GM12874 (cell line): ENCODE results near the gene FGGY.

ENCODE experiments used
- TF ChIP-seq, protein P1 (sequence below): IDR thresholded peaks from 2 replicates; pipeline ENCODE4 v1.5.1; 2011; ENCODE audit warnings: low read depth, mild to moderate bottlenecking, control low read depth, low read length, moderate library complexity; ENCODE audit not compliant: insufficient read depth

Gene FGGY

GRCh38 chr1:59592924-59593323 lies 296.0 kb downstream of the FGGY start:
- TF ChIP-seq, protein P1, sequence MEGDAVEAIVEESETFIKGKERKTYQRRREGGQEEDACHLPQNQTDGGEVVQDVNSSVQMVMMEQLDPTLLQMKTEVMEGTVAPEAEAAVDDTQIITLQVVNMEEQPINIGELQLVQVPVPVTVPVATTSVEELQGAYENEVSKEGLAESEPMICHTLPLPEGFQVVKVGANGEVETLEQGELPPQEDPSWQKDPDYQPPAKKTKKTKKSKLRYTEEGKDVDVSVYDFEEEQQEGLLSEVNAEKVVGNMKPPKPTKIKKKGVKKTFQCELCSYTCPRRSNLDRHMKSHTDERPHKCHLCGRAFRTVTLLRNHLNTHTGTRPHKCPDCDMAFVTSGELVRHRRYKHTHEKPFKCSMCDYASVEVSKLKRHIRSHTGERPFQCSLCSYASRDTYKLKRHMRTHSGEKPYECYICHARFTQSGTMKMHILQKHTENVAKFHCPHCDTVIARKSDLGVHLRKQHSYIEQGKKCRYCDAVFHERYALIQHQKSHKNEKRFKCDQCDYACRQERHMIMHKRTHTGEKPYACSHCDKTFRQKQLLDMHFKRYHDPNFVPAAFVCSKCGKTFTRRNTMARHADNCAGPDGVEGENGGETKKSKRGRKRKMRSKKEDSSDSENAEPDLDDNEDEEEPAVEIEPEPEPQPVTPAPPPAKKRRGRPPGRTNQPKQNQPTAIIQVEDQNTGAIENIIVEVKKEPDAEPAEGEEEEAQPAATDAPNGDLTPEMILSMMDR = no peak

DNA sequence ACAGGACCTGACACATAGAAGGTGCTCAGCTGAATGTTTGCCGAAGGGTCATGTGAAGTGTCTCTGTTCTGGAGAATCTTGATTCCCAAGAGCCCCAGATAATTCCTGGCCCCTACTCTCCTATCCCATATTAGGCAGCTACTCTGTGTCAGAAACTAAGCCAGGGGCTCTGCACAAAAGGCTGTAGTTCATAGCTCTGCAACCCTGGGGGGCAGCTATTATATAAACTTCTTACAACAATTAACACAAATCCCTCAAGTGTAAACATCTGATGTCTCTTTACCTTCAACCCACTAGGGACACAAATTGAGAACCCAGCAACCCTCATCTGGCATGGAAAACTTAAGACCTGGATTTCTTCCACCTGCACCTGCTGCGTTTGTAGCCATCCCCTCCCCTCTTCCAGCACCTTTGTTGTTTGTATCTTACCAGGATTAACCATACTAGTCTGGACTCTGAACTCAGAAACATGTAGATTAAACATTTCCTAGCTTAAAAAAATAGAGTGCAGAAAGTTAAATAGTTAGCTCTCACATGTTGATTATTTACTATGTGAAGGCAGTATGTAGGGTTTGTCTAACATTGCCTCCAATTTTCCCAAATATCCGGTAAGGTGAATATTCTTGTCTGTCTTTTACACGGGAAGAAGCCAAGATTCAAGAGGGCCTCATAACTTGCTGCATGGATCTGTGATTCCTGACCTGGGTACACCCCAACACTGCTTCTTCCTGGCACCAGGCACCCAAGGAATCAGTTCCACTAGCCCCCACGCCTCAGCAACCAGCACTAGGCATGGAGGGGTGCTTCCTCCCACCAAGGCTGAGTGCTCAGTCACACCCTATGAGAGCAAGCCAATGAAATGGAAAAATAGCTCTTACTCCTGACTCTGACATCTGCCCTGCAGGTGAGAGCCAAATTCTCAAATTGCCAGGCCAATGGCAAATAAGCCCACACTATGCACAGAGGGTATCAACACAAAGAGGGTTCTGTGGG lies 297.2 kb downstream of the FGGY start:
- TF ChIP-seq, protein P1 = no peak

GRCh38 chr1:59595774-59596173 lies 298.9 kb downstream of the FGGY start:
- TF ChIP-seq, protein P1 = no peak

DNA sequence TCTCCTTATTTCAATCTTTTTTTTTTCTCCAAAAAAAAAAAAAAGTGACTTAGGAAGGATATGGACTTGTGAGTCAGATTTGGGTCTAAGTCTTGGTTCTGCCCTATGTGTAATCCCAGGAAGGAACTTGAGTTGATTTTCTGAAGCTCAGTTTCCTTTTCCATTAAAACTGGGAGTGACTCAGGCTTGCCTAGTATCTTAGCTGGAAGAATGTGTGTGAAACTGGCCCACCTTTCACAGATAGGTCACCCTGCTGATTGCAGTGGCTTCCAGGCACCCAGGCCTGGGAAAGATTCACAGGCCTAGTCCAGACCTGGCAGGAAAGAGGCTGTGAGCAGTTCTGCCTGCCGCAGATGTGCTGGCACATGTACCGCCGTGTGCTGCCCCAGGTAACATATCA lies 299.5 kb downstream of the FGGY start:
- TF ChIP-seq, protein P1 = no peak

DNA sequence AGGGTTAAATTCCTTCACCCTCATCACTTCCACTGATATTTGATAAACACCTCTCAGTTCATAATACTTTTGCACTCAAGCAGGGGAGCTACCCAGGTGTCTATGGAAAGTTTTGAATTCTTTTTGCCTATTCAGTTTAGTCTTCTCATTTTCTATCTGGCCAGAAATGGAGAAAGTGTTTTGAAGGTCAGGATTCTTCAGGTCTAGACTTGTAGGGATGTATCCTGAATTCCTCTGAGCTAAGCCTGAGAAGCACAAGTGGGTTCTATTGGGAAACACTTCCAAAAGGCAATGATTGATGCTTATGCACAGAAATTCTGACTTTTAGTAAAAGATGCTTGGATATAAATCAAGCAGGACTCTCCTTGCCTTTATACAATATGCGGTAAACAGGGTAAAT lies 300.1 kb downstream of the FGGY start:
- TF ChIP-seq, protein P1 = no peak

- TF ChIP-seq, protein P1 = no peak
Measured at GRCh38 chr1:59597420-59598119, 300.7 kb downstream of the FGGY start.

- TF ChIP-seq, protein P1 = no peak
Measured at GRCh38 chr1:59598120-59598440, 301.2 kb downstream of the FGGY start.
